ENCODE measurements around the gene HPGDS.
"Not testable (repeated sequence)": the region's sequence is repeated elsewhere in the genome, so short reads cannot be mapped to it uniquely, and the experiment has no call there.

Gene HPGDS

GRCh38 chr4:94342694-94343093 is at the start of gene HPGDS:
TSS of gene HPGDS (minus strand) at chr4:94342836. CDS start at chr4:94334629, 8,207 bp downstream.
- DNase-seq = no peak

- no peak for DNase-seq
Measured at GRCh38 chr4:94390804-94391410, 48.3 kb upstream of the HPGDS start.

GRCh38 chr4:94389595-94390267 is 47.1 kb upstream of the HPGDS start:
- no peak for DNase-seq

GRCh38 chr4:94387965-94388364 is 45.3 kb upstream of the HPGDS start:
- not testable (repeated sequence) for DNase-seq

GRCh38 chr4:94385452-94385851 is 42.8 kb upstream of the HPGDS start:
- DNase-seq = not testable (repeated sequence)

- not testable (repeated sequence) for DNase-seq
Measured at GRCh38 chr4:94382891-94383290, 40.3 kb upstream of the HPGDS start.

- DNase-seq = no peak
Measured at GRCh38 chr4:94378047-94378446, 35.4 kb upstream of the HPGDS start.

GRCh38 chr4:94377294-94377693 is 34.7 kb upstream of the HPGDS start:
- DNase-seq = no peak

GRCh38 chr4:94375364-94375763 is 32.7 kb upstream of the HPGDS start:
- DNase-seq = no peak

- no peak for DNase-seq
Measured at GRCh38 chr4:94373752-94374151, 31.1 kb upstream of the HPGDS start.

GRCh38 chr4:94372991-94373390 is 30.4 kb upstream of the HPGDS start:
- DNase-seq = no peak

GRCh38 chr4:94372228-94372978 is 29.8 kb upstream of the HPGDS start:
- DNase-seq = no peak

- DNase-seq = no peak
Measured at GRCh38 chr4:94371290-94371689, 28.7 kb upstream of the HPGDS start.

- no peak for DNase-seq
Measured at GRCh38 chr4:94370533-94371254, 28.1 kb upstream of the HPGDS start.

- DNase-seq = no peak
Measured at GRCh38 chr4:94369046-94369445, 26.4 kb upstream of the HPGDS start.

- DNase-seq = no peak
Measured at GRCh38 chr4:94368459-94368858, 25.8 kb upstream of the HPGDS start.

- DNase-seq = no peak
Measured at GRCh38 chr4:94365304-94365703, 22.7 kb upstream of the HPGDS start.

- DNase-seq = no peak
Measured at GRCh38 chr4:94364527-94364926, 21.9 kb upstream of the HPGDS start.

GRCh38 chr4:94363136-94363655 is 20.6 kb upstream of the HPGDS start:
- no peak for DNase-seq

- no peak for DNase-seq
Measured at GRCh38 chr4:94359838-94360237, 17.2 kb upstream of the HPGDS start.

- no peak for DNase-seq
Measured at GRCh38 chr4:94359221-94359620, 16.6 kb upstream of the HPGDS start.

- DNase-seq = no peak
Measured at GRCh38 chr4:94358101-94358500, 15.5 kb upstream of the HPGDS start.

GRCh38 chr4:94357624-94358023 is 15.0 kb upstream of the HPGDS start:
- no peak for DNase-seq
